Erythroblast (primary cell): Measurements from ENCODE around the gene ALAS1.

ENCODE experiments used
- DNase-seq, 2 experiments: peaks; one replicate each; lab custom pipeline; 2025; lab: John Stamatoyannopoulos, UW
- GATA1 ChIP-seq: IDR thresholded peaks from 2 replicates; pipeline ENCODE4 v1.6.1; 2011; ENCODE audit warnings: low read depth, mild to moderate bottlenecking, control low read depth, low read length, moderate library complexity
- POLR2A ChIP-seq: IDR thresholded peaks from 2 replicates; pipeline ENCODE4 v1.6.1; 2011; ENCODE audit warnings: mild to moderate bottlenecking, low read length

ALAS1 gene

GRCh38 chr3:52216585-52217408 lies 18.8 kb downstream of the ALAS1 start:
- TF ChIP-seq POLR2A (no peak), GATA1 (no peak)
- DNase-seq, result peak; percentile 38 to 71

- TF ChIP-seq GATA1, result no peak
- no peak for TF ChIP-seq POLR2A
- DNase-seq, result no peak
Measured at GRCh38 chr3:52217409-52217805, 19.4 kb downstream of the ALAS1 start.

- DNase-seq, result no peak
- TF ChIP-seq GATA1 (no peak), POLR2A (no peak)
Measured at GRCh38 chr3:52218026-52218425, 20.1 kb downstream of the ALAS1 start.

- TF ChIP-seq GATA1, result no peak
- TF ChIP-seq POLR2A, result no peak
- peak; percentile 35 to 41 for DNase-seq
Measured at GRCh38 chr3:52218454-52218853, 20.5 kb downstream of the ALAS1 start.

- TF ChIP-seq GATA1, result no peak
- no peak for TF ChIP-seq POLR2A
- no peak for DNase-seq
Measured at GRCh38 chr3:52218937-52219650, 21.1 kb downstream of the ALAS1 start.

- peak; percentile 80 to 89 for DNase-seq
- TF ChIP-seq GATA1, result no peak
- no peak for TF ChIP-seq POLR2A
Measured at GRCh38 chr3:52220380-52221026, 22.5 kb downstream of the ALAS1 start.

- TF ChIP-seq POLR2A (no peak), GATA1 (no peak)
- DNase-seq, result no peak
Measured at GRCh38 chr3:52221141-52221562, 23.2 kb downstream of the ALAS1 start.

GRCh38 chr3:52221563-52222318 lies 23.8 kb downstream of the ALAS1 start:
- TF ChIP-seq GATA1, result no peak
- no peak for TF ChIP-seq POLR2A
- no peak for DNase-seq

GRCh38 chr3:52222319-52223221 lies 24.6 kb downstream of the ALAS1 start:
- no peak for DNase-seq
- no peak for TF ChIP-seq POLR2A
- no peak for TF ChIP-seq GATA1

- DNase-seq, result no peak
- TF ChIP-seq GATA1 (no peak), POLR2A (no peak)
Measured at GRCh38 chr3:52223449-52224408, 25.8 kb downstream of the ALAS1 start.

- DNase-seq, result no peak
- no peak for TF ChIP-seq GATA1
- no peak for TF ChIP-seq POLR2A
Measured at GRCh38 chr3:52225452-52226228, 27.7 kb downstream of the ALAS1 start, which contains the start of gene TLR9. TLR9 (minus strand) TSS chr3:52225645; CDS start chr3:52225529, 116 bp downstream.
